Medulla oblongata (tissue), 1 donor: ENCODE data around the gene ADA.

Experiments used
- DNase-seq: peaks from one replicate; pipeline ENCODE4 v3.0.0-alpha.2; 2015; ENCODE audit errors: extremely low spot score

Gene ADA

GRCh38 chr20:44624152-44624551 is 27.3 kb downstream of the ADA start:
- DNase-seq = no peak

GRCh38 chr20:44622501-44623270 is 28.8 kb downstream of the ADA start:
- no peak for DNase-seq

- no peak for DNase-seq
Measured at GRCh38 chr20:44621939-44622338, 29.6 kb downstream of the ADA start.

- no peak for DNase-seq
Measured at GRCh38 chr20:44621325-44621724, 30.2 kb downstream of the ADA start.

- no peak for DNase-seq
Measured at GRCh38 chr20:44620030-44620429, 31.5 kb downstream of the ADA start.

GRCh38 chr20:44619294-44619693 is 32.2 kb downstream of the ADA start:
- DNase-seq = no peak

GRCh38 chr20:44618318-44618731 is 33.2 kb downstream of the ADA start:
- DNase-seq = no peak

- no peak for DNase-seq
Measured at GRCh38 chr20:44616604-44616964, 34.9 kb downstream of the ADA start.

- DNase-seq = peak; percentile 88
Measured at GRCh38 chr20:44615876-44616603, 35.5 kb downstream of the ADA start.

- DNase-seq = peak; percentile 35
Measured at GRCh38 chr20:44615169-44615791, 36.2 kb downstream of the ADA start.

GRCh38 chr20:44614525-44614924 is 37.0 kb downstream of the ADA start:
- peak; percentile 66 for DNase-seq

- DNase-seq = no peak
Measured at GRCh38 chr20:44613575-44613974, 37.9 kb downstream of the ADA start.

GRCh38 chr20:44610313-44610962 is 41.1 kb downstream of the ADA start:
- no peak for DNase-seq

- peak; percentile 92 for DNase-seq
Measured at GRCh38 chr20:44609516-44610312, 41.8 kb downstream of the ADA start.

- no peak for DNase-seq
Measured at GRCh38 chr20:44609006-44609515, 42.4 kb downstream of the ADA start.

GRCh38 chr20:44606725-44607441 is 44.6 kb downstream of the ADA start:
- no peak for DNase-seq

GRCh38 chr20:44603327-44603726 is 48.2 kb downstream of the ADA start:
- no peak for DNase-seq

- peak; percentile 70 for DNase-seq
Measured at GRCh38 chr20:44601801-44602204, 49.7 kb downstream of the ADA start.

- peak; percentile 41 for DNase-seq
Measured at GRCh38 chr20:44601236-44601671, 50.2 kb downstream of the ADA start.

- DNase-seq = no peak
Measured at GRCh38 chr20:44600758-44601201, 50.7 kb downstream of the ADA start.
